ENCODE measurements around the gene CELA2A.

DNA sequence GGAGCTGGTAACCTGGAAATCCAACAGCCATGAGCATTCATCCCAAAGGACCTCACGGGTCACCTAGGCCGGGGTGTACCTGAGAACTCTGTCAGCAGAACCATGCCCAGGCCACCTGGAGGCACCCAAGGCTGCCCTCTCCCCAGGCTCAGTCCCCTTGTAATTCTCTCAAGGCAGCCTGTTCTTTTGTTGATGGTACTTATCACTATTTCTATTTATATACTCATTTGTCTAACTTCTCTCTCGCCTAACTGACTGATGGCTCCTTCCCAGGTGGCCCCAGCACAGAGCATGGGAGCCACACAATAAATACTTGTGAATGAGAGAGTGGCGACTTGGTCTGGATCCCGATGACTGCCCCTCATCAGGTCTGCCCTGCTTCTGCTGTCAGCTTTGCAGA lies 50.7 kb downstream of the CELA2A start:
- TF ChIP-seq MED1 (CRISPR knock-in tag; IDR thresholded peaks at IDR 0.05; ENCODE audit: borderline replicate concordance): no peak
- TF ChIP-seq, protein P1, sequence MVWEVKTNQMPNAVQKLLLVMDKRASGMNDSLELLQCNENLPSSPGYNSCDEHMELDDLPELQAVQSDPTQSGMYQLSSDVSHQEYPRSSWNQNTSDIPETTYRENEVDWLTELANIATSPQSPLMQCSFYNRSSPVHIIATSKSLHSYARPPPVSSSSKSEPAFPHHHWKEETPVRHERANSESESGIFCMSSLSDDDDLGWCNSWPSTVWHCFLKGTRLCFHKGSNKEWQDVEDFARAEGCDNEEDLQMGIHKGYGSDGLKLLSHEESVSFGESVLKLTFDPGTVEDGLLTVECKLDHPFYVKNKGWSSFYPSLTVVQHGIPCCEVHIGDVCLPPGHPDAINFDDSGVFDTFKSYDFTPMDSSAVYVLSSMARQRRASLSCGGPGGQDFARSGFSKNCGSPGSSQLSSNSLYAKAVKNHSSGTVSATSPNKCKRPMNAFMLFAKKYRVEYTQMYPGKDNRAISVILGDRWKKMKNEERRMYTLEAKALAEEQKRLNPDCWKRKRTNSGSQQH (CRISPR knock-in tag; IDR thresholded peaks at IDR 0.05): no peak
- TF ChIP-seq, protein P2, sequence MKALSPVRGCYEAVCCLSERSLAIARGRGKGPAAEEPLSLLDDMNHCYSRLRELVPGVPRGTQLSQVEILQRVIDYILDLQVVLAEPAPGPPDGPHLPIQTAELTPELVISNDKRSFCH (CRISPR knock-in tag; IDR thresholded peaks at IDR 0.05): no peak
- TF ChIP-seq, protein P2 (tag; IDR thresholded peaks at IDR 0.05): no peak

Measured in K562 (cell line).